Measurements from ENCODE around the gene GMDS. TPM values are rescaled to one million over a fixed set of nuclear protein-coding genes. Genes with fewer than 3 reads are reported as not detected.

The GMDS gene
- total and polyA plus RNA-seq, 2 of the 8 experiments (the other 6 are each of a cell fraction or from before 2014, with no cell fraction given): 16.8 to 50.0 TPM

DNA sequence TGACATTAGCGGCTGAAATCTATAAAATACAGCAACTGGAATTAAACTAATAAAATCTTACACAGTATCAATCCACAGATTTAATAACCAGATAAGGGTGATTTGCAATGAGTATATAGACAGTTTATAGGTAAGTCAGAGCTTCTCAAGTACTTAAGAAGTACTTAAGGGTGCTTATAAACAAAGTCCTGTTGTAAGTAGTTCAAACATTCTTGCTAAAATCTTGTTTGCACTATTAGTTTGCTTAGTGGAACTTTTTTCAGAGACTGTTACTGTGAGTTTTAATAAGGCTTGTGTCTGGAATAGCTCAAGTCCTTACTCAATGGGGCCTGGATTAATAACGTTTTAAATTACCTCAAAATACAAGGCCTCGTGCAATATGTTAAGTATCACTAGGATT is 240.5 kb downstream of the GMDS start (continued):
- TF ChIP-seq, protein P1, sequence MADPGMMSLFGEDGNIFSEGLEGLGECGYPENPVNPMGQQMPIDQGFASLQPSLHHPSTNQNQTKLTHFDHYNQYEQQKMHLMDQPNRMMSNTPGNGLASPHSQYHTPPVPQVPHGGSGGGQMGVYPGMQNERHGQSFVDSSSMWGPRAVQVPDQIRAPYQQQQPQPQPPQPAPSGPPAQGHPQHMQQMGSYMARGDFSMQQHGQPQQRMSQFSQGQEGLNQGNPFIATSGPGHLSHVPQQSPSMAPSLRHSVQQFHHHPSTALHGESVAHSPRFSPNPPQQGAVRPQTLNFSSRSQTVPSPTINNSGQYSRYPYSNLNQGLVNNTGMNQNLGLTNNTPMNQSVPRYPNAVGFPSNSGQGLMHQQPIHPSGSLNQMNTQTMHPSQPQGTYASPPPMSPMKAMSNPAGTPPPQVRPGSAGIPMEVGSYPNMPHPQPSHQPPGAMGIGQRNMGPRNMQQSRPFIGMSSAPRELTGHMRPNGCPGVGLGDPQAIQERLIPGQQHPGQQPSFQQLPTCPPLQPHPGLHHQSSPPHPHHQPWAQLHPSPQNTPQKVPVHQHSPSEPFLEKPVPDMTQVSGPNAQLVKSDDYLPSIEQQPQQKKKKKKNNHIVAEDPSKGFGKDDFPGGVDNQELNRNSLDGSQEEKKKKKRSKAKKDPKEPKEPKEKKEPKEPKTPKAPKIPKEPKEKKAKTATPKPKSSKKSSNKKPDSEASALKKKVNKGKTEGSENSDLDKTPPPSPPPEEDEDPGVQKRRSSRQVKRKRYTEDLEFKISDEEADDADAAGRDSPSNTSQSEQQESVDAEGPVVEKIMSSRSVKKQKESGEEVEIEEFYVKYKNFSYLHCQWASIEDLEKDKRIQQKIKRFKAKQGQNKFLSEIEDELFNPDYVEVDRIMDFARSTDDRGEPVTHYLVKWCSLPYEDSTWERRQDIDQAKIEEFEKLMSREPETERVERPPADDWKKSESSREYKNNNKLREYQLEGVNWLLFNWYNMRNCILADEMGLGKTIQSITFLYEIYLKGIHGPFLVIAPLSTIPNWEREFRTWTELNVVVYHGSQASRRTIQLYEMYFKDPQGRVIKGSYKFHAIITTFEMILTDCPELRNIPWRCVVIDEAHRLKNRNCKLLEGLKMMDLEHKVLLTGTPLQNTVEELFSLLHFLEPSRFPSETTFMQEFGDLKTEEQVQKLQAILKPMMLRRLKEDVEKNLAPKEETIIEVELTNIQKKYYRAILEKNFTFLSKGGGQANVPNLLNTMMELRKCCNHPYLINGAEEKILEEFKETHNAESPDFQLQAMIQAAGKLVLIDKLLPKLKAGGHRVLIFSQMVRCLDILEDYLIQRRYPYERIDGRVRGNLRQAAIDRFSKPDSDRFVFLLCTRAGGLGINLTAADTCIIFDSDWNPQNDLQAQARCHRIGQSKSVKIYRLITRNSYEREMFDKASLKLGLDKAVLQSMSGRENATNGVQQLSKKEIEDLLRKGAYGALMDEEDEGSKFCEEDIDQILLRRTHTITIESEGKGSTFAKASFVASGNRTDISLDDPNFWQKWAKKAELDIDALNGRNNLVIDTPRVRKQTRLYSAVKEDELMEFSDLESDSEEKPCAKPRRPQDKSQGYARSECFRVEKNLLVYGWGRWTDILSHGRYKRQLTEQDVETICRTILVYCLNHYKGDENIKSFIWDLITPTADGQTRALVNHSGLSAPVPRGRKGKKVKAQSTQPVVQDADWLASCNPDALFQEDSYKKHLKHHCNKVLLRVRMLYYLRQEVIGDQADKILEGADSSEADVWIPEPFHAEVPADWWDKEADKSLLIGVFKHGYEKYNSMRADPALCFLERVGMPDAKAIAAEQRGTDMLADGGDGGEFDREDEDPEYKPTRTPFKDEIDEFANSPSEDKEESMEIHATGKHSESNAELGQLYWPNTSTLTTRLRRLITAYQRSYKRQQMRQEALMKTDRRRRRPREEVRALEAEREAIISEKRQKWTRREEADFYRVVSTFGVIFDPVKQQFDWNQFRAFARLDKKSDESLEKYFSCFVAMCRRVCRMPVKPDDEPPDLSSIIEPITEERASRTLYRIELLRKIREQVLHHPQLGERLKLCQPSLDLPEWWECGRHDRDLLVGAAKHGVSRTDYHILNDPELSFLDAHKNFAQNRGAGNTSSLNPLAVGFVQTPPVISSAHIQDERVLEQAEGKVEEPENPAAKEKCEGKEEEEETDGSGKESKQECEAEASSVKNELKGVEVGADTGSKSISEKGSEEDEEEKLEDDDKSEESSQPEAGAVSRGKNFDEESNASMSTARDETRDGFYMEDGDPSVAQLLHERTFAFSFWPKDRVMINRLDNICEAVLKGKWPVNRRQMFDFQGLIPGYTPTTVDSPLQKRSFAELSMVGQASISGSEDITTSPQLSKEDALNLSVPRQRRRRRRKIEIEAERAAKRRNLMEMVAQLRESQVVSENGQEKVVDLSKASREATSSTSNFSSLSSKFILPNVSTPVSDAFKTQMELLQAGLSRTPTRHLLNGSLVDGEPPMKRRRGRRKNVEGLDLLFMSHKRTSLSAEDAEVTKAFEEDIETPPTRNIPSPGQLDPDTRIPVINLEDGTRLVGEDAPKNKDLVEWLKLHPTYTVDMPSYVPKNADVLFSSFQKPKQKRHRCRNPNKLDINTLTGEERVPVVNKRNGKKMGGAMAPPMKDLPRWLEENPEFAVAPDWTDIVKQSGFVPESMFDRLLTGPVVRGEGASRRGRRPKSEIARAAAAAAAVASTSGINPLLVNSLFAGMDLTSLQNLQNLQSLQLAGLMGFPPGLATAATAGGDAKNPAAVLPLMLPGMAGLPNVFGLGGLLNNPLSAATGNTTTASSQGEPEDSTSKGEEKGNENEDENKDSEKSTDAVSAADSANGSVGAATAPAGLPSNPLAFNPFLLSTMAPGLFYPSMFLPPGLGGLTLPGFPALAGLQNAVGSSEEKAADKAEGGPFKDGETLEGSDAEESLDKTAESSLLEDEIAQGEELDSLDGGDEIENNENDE (IDR thresholded peaks at IDR 0.05; ENCODE audit: insufficient replicate concordance, low read length): no peak
- TF ChIP-seq POLR2AphosphoS5 (IDR thresholded peaks at IDR 0.05; ENCODE audit: low read depth, low read length): no peak
